GM21786 (cell line): ENCODE measurements around the gene NRG2.

ENCODE experiments used
- ATAC-seq: cut with Tn5 transposase; IDR thresholded peaks from one replicate; pipeline ENCODE4 v1.9.1; 2021; ENCODE audit not compliant: unreplicated experiment

Gene NRG2

GRCh38 chr5:139804800-139805397, 238.2 kb downstream of the NRG2 start:
- ATAC-seq: no peak

GRCh38 chr5:139803978-139804377, 239.1 kb downstream of the NRG2 start:
- ATAC-seq: no peak

- no peak for ATAC-seq
These were observed 243.7 kb downstream of the NRG2 start for GRCh38 chr5:139799359-139799758.

- ATAC-seq: no peak
These were observed 244.2 kb downstream of the NRG2 start for GRCh38 chr5:139798883-139799282.

- no peak for ATAC-seq
These were observed 245.1 kb downstream of the NRG2 start for GRCh38 chr5:139797856-139798510.

- ATAC-seq: no peak
These were observed 245.8 kb downstream of the NRG2 start for GRCh38 chr5:139797335-139797734.
